GM21423 (cell line): ENCODE measurements around the gene CTRB2.
"Not testable (repeated sequence)": the region's sequence is repeated elsewhere in the genome, so short reads cannot be mapped to it uniquely, and the experiment has no call there.

Experiments
- ATAC-seq: cut with Tn5 transposase; IDR thresholded peaks from one replicate; pipeline ENCODE4 v1.9.1; 2021; ENCODE audit warnings: mild to moderate bottlenecking, moderate library complexity; ENCODE audit not compliant: unreplicated experiment

The CTRB2 gene

GRCh38 chr16:75205961-75206748 lies 806 bp downstream of the CTRB2 start:
- ATAC-seq: not testable (repeated sequence)

- not testable (repeated sequence) for ATAC-seq
These were observed 1.5 kb downstream of the CTRB2 start for GRCh38 chr16:75205438-75205837.

GRCh38 chr16:75204905-75205304 lies 2.1 kb downstream of the CTRB2 start:
- ATAC-seq: not testable (repeated sequence)

- ATAC-seq: no peak
These were observed 2.6 kb downstream of the CTRB2 start for GRCh38 chr16:75204410-75204758.

GRCh38 chr16:75203667-75204409 lies 3.1 kb downstream of the CTRB2 start:
- no peak for ATAC-seq

- ATAC-seq: no peak
These were observed 3.9 kb downstream of the CTRB2 start for GRCh38 chr16:75203096-75203495.

- ATAC-seq: no peak
These were observed 4.8 kb downstream of the CTRB2 start for GRCh38 chr16:75202069-75202590.

GRCh38 chr16:75198135-75198600 lies 8.8 kb downstream of the CTRB2 start:
- no peak for ATAC-seq

GRCh38 chr16:75197522-75198134 lies 9.3 kb downstream of the CTRB2 start:
- no peak for ATAC-seq

GRCh38 chr16:75196836-75197235 lies 10.1 kb downstream of the CTRB2 start:
- ATAC-seq: no peak

- ATAC-seq: no peak
These were observed 10.9 kb downstream of the CTRB2 start for GRCh38 chr16:75195811-75196790.

GRCh38 chr16:75193730-75194444 lies 13.1 kb downstream of the CTRB2 start:
- no peak for ATAC-seq

GRCh38 chr16:75193265-75193650 lies 13.7 kb downstream of the CTRB2 start:
- ATAC-seq: no peak

GRCh38 chr16:75192606-75193264 lies 14.2 kb downstream of the CTRB2 start:
- no peak for ATAC-seq

- ATAC-seq: no peak
These were observed 17.2 kb downstream of the CTRB2 start for GRCh38 chr16:75189638-75190245.

- no peak for ATAC-seq
These were observed 18.0 kb downstream of the CTRB2 start for GRCh38 chr16:75188832-75189477.

GRCh38 chr16:75181630-75182029 lies 25.3 kb downstream of the CTRB2 start:
- ATAC-seq: no peak

- ATAC-seq: no peak
These were observed 27.8 kb downstream of the CTRB2 start for GRCh38 chr16:75179208-75179607.
